ENCODE measurements around the gene AVP.
"Not testable (repeated sequence)": the region's sequence is repeated elsewhere in the genome, so short reads cannot be mapped to it uniquely, and the experiment has no call there.

The AVP gene

GRCh38 chr20:3082955-3083952 lies 1.3 kb downstream of the AVP start:
- DNase-seq (ENCODE audit: low read depth): no peak

DNA sequence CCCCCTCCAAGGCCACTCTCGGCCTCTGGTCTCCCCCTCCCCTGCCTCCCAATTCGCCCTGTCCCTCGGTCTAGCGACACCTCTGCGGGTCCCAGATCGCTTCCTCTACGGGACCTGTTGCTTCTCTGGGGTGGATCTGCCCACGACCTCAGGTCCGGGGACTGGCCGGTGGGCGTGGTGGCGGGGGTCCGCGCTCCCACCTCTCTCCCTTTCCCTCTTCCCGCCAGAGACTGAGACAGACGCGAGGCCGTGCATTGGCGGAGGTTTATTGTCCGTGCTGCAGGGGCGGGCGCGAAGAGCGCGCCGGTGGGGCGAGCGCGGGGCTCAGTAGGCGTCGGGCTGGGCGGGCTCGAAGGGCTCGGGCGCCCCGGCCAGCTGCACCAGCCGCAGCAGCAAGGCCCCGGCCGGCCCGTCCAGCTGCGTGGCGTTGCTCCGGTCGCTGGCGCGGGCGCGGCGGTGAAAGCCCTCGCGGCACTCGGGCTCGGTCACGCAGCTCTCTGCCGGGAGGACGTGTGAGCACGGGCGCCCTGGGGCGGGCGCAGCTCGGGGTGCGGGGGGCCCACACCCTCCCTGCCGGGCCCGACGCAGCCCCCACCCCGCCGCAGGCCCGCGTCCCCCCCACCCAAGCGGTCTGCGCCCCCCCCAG lies 2.1 kb downstream of the AVP start:
- no peak for DNase-seq (ENCODE audit: low read depth)

DNA sequence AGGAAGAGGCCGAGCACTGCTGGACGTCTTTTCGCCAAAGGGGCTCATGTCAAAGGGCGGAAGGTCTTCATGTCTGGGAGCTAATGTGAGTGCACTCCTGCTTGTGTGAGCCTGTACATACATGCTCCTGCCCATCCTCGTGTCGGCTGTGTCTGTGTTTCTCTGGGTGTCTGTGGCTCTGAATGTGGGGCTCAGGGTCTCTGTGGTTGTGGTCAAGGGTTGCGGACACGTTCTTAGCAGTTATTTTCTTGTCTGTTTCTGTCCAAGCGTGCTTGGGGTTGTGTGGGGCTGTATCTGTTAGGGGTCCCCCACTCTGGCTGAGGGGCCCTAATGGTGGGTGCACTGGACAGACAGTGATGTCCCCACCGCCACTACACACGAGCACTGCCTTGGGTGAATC lies 2.9 kb downstream of the AVP start:
- DNase-seq (ENCODE audit: low read depth): no peak

GRCh38 chr20:3080939-3081388 lies 3.6 kb downstream of the AVP start:
- DNase-seq (ENCODE audit: low read depth): no peak

- DNase-seq (ENCODE audit: low read depth): no peak
Measured at GRCh38 chr20:3077618-3078134, 6.8 kb downstream of the AVP start.

GRCh38 chr20:3075315-3075714 lies 9.2 kb downstream of the AVP start:
- not testable (repeated sequence) for DNase-seq (ENCODE audit: low read depth)

GRCh38 chr20:3074812-3075211 lies 9.7 kb downstream of the AVP start:
- no peak for DNase-seq (ENCODE audit: low read depth)

DNA sequence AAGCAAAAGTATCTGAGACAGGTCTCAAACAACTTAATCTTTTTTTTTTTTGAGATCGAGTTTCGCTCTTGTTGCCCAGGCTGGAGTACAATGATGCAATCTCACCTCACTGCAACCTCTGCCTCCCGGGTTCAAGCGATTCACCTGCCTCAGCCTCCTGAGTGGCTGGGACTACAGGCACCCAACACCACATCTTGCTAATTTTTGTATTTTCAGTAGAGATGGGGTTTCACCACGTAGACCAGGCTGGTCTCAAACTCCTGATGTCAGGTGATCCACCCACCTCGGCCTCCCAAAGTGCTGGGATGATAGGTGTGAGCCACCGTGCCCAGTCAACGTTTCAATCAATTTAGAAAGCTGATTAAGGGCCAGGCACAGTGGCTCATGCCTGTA lies 11.3 kb downstream of the AVP start:
- not testable (repeated sequence) for DNase-seq (ENCODE audit: low read depth)

DNA sequence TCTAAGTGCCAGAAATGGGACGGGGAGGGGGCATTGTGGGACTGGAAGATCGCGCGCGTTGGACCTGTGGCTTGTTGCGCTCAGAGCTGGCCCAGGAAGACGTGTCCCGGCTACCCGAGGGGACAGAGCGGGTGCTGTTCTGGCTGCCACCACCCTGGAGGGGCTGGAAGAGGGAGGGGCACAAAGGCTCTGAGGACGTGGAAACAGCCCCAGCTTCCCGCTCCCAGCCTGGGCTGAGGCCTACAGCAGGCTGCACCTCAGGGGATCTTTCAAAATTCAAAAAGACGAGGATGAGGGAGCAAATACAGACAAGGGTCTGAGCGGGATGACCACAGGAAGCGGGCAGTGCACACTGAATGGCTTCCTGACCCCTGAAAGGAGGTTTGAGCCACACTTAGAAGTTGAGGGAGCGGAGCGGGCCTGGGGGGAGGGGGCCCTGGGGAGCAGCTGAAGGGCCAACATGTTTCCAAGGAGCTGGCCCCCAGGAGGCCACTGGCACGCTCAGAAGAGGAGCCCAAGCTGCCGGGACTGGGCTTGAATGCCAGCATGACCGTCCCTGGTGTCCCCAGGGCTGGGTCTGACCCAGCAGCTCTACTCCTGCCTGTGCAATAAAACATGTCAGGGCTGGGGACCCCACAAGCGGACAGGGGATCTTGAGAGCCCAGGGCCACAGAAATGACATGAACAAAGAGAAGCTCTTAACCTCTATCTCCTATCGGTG lies 11.8 kb downstream of the AVP start:
- DNase-seq (ENCODE audit: low read depth): no peak

- DNase-seq (ENCODE audit: low read depth): peak; percentile 68
Measured at GRCh38 chr20:3071610-3072529, 12.7 kb downstream of the AVP start, which contains the start of gene OXT. Gene OXT, plus strand, starts transcription at chr20:3071620. Its CDS starts 36 bp downstream, at chr20:3071656.

DNA sequence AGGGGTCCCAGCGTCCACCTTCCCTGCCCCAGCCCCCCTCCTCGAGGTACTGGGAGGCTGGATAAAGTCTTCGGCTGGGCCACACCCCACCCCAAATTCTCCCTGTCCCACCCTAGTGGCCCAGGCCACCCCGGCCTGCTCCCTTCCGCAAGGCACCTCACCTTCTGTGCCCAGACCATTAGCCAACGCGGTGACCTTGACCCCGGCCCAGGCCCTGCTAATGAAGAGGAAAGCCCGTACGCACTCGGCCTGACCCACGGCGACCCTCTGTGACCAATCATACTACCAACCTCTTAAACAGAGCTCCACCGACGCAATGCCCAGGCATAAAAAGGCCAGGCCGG lies 13.3 kb downstream of the AVP start:
- DNase-seq (ENCODE audit: low read depth): no peak

DNA sequence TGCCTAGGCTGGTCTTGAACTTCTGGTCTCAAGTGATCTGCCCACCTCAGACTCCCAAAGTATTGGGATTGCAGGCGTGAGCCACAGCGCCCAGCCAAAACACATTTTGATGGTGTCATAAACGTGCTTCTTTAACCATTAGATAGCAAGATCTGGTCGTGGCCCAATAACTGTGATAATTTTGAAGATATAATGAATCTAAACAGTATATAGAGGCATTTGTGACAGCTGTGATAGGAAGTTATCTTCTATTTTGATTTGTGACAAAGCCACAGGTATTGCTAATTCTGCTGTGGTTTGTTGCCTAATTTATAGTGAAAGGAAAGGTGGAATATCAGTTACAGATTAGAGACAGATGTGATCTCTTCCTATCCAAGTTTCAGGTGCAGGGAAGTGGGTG lies 13.8 kb downstream of the AVP start:
- DNase-seq (ENCODE audit: low read depth): no peak

GRCh38 chr20:3068986-3069900 lies 15.3 kb downstream of the AVP start:
- peak; percentile 31 for DNase-seq (ENCODE audit: low read depth)

GRCh38 chr20:3068075-3068474 lies 16.4 kb downstream of the AVP start:
- DNase-seq (ENCODE audit: low read depth): no peak

DNA sequence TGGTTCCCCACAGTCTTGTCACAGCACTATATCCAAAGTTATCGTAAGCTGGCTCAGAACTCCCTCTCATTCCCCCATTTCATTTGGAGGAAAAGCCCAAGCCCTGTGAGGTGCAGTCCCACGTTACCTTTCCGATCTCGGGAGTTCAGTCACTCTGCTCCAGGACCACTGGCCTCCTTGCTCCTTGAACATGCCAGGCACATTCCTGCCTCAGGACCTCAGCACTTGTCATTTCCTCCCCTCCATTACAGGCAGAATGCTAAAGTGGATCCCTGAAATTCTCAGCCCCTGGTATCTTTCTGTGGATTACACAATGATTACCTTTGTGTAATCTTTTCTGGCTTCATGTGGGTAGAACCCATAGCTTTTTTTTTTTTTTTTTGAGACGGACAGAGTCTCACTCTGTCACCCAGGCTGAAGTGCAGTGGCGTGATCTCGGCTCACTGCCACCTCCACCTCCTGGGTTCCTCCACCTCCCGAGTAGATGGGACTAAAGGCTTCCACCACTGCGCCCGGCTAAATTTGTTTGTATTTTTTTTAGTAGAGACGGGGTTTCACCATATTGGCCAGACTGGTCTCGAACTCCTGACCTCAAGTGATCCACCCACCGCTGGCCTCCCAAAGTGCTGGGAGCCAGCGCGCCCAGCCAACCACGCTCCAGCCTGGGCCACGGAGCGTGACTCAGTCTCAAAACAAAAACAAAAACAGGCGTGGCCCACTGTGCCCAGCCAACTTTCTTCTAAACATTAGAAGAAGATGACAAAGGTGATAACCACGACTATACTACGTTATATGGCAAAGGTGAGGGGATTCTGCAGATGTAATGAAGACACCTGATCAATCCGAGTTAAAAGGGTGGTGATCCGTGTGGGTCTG lies 17.1 kb downstream of the AVP start:
- DNase-seq (ENCODE audit: low read depth): no peak

- DNase-seq (ENCODE audit: low read depth): not testable (repeated sequence)
Measured at GRCh38 chr20:3064119-3064518, 20.4 kb downstream of the AVP start.

GRCh38 chr20:3059489-3059888 lies 25.0 kb downstream of the AVP start:
- DNase-seq (ENCODE audit: low read depth): no peak

DNA sequence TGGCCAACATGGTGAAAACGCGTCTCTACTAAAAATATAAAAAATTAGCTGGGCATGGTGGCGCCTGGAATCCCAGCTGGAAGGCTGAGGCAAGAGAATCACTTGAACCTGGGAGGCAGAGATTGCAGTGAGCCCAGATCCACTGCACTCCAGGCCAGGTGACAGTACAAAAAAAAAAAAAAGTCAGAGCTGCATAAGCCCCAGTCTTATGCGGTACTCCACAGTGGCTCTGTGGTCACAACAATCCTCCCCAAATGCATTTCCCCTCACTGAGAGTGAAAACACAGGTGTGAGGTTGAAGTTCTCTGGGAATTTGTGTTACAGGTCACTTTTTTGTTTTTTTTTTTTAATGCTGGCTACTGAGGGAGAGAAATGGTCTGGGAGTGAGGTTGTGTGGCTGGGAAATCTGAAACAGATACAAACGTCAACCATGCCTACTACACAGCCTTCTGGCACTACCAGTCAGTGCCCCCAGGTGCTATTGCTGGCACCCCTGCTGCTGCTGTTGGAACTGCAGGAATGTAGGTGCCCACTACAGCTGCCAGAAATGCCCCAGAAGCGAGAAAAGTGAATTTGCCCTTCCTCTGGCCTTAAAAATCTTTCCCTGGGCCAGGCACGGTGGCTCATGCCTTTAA lies 33.0 kb downstream of the AVP start:
- DNase-seq (ENCODE audit: low read depth): no peak
